NB4 (cell line): ENCODE measurements around the gene MAB21L1.

Experiments
- CTCF ChIP-seq: IDR thresholded peaks from one replicate; pipeline ENCODE4 v1.5.1; 2012; ENCODE audit warnings: low read depth, low read length
- MAX ChIP-seq: IDR thresholded peaks from 2 replicates; pipeline ENCODE4 v1.6.1; 2011; ENCODE audit warnings: low read depth, low read length
- MYC ChIP-seq: IDR thresholded peaks from 2 replicates; pipeline ENCODE4 v1.6.1; 2011; ENCODE audit warnings: low read depth, low read length

- TF ChIP-seq CTCF = no peak
- TF ChIP-seq MYC = no peak
- TF ChIP-seq MAX = no peak
Observed at GRCh38 chr13:35500144-35500543, 23.7 kb upstream of the MAB21L1 start.
